GM12875 (cell line): ENCODE results near the gene GAGE10.
"Not testable (repeated sequence)": the region's sequence is repeated elsewhere in the genome, so short reads cannot be mapped to it uniquely, and the experiment has no call there.

ENCODE experiments used
- H3K4me3 ChIP-seq: one replicate; pipeline ENCODE4 v1.5.1; 2011; ENCODE audit warnings: low read depth, low read length, control low read depth
- CTCF ChIP-seq: IDR thresholded peaks from 2 replicates; pipeline ENCODE4 v1.5.1; 2011; ENCODE audit warnings: low read depth, mild to moderate bottlenecking, control low read depth, inconsistent platforms, low read length, moderate library complexity, borderline replicate concordance; ENCODE audit not compliant: insufficient read depth

Gene GAGE10

DNA sequence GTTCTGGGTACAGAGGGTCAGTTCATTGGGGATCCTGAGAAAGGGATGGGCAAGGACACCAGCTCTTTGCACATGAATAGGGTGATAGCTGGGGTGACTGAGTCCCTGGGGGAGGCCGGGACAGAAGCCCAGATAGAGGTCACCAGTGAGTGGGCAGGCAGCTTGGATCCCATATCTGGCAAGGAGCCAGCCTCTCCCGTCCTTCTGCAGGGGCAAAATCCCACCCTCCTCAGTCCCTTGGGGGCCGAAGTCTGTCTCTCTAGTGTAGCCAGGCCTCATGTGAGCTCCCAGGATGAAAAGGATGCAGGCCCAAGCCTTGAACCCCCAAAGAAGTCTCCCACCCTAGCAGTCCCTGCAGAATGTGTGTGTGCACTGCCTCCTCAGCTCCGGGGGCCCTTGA lies 16.9 kb upstream of the GAGE10 start:
- no peak overlapping the region for H3K4me3 ChIP-seq
- TF ChIP-seq CTCF, result no peak

GRCh38 chrX:49287665-49288064 lies 15.8 kb upstream of the GAGE10 start:
- H3K4me3 ChIP-seq, result no peak overlapping the region
- TF ChIP-seq CTCF, result no peak

- no peak for TF ChIP-seq CTCF
- H3K4me3 ChIP-seq, result no peak overlapping the region
Measured at GRCh38 chrX:49290215-49290614, 13.2 kb upstream of the GAGE10 start.

- TF ChIP-seq CTCF, result peak; percentile 73
- no peak overlapping the region for H3K4me3 ChIP-seq
Measured at GRCh38 chrX:49291615-49292337, 11.7 kb upstream of the GAGE10 start.

- H3K4me3 ChIP-seq, result no peak overlapping the region
- no peak for TF ChIP-seq CTCF
Measured at GRCh38 chrX:49292400-49293362, 10.8 kb upstream of the GAGE10 start.

DNA sequence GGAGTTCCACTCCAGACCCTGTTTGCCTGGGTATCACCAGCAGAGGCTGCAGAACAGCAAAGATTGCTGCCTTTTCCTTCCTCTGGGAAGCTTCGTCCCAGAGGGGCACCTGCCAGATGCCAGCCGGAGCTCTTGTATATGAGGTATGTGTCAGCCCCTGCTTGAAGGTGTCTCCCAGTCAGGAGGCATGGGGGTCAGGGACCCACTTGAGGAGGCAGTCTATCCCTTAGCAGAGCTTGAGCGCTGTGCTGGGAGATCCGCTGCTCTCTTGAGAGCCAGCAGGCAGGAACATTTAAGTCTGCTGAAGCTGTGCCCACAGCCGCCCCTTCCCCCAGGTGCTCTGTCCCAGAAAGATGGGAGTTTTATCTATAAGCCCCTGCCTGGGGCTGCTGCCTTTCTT lies 4.2 kb upstream of the GAGE10 start:
- H3K4me3 ChIP-seq, result not testable (repeated sequence)

- TF ChIP-seq CTCF, result no peak
- H3K4me3 ChIP-seq, result no peak overlapping the region
Measured at GRCh38 chrX:49300703-49301102, 2.7 kb upstream of the GAGE10 start.

GRCh38 chrX:49307775-49308174 lies 4.3 kb downstream of the GAGE10 start:
- not testable (repeated sequence) for H3K4me3 ChIP-seq
